HFF-Myc (cell line): ENCODE data around the gene STOX1.
"Not testable (repeated sequence)": the region's sequence is repeated elsewhere in the genome, so short reads cannot be mapped to it uniquely, and the experiment has no call there.

Source experiments
- DNase-seq: peaks from one replicate; pipeline ENCODE4 v3.0.0-alpha.2; 2011; ENCODE audit warnings: low read depth; ENCODE audit errors: extremely low read depth
- H3K4me3 ChIP-seq: replicated peaks from 2 replicates; pipeline ENCODE4 v1.5.1; 2011; ENCODE audit warnings: low read depth, mild to moderate bottlenecking, control low read depth, low read length
- TF ChIP-seq, protein P1 (sequence below): IDR thresholded peaks from 2 replicates; pipeline ENCODE4 v1.5.1; 2012; ENCODE audit warnings: mild to moderate bottlenecking, low read depth, low read length, control low read depth; ENCODE audit errors: missing control alignments

Gene STOX1

GRCh38 chr10:68857005-68857404 lies 29.7 kb downstream of the STOX1 start:
- TF ChIP-seq, protein P1, sequence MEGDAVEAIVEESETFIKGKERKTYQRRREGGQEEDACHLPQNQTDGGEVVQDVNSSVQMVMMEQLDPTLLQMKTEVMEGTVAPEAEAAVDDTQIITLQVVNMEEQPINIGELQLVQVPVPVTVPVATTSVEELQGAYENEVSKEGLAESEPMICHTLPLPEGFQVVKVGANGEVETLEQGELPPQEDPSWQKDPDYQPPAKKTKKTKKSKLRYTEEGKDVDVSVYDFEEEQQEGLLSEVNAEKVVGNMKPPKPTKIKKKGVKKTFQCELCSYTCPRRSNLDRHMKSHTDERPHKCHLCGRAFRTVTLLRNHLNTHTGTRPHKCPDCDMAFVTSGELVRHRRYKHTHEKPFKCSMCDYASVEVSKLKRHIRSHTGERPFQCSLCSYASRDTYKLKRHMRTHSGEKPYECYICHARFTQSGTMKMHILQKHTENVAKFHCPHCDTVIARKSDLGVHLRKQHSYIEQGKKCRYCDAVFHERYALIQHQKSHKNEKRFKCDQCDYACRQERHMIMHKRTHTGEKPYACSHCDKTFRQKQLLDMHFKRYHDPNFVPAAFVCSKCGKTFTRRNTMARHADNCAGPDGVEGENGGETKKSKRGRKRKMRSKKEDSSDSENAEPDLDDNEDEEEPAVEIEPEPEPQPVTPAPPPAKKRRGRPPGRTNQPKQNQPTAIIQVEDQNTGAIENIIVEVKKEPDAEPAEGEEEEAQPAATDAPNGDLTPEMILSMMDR: no peak
- DNase-seq: no peak
- H3K4me3 ChIP-seq: no peak overlapping the region

DNA sequence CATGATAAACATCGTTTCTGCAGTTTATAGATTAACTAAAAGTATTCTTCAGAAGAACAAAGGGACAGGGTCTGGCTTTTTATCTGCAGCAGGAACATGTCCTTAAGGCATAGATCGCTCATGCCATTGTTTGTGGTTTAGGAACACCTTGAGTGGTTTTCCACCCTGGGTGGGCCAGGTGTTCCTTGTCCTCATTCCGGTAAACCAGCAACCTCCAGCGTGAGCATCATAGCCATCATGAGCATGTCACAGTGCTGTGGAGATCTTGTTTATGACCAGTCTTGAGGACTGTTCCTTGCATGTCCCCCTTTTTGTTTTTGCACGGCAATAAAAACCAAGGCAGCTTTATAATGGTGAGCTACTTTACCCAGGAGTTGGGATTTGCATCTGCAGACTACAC lies 33.9 kb downstream of the STOX1 start:
- TF ChIP-seq, protein P1: no peak
- no peak for DNase-seq
- H3K4me3 ChIP-seq: no peak overlapping the region

GRCh38 chr10:68864611-68865010 lies 37.3 kb downstream of the STOX1 start:
- no peak overlapping the region for H3K4me3 ChIP-seq
- TF ChIP-seq, protein P1: no peak
- DNase-seq: no peak

- not testable (repeated sequence) for DNase-seq, H3K4me3 ChIP-seq
Measured at GRCh38 chr10:68868173-68868572, 40.8 kb downstream of the STOX1 start.

DNA sequence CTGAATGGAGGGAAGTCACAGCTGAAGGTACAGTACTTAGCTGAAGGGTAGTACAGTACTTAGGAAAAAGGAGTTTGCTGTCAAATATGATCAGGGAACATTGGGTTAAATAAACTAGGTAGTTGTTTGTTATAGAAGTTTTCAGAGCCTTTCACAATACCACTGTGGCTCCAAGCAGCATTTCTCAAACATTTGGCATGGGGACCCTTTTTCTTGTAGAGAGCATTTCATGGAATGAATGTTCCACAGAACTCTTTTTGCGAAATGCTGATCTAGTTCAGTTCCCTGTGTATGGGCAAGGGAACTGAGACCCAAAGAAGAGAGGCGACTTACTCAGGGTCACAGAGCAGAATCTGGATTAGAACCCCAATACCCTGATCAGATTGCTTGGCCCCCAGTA lies 42.3 kb downstream of the STOX1 start:
- no peak overlapping the region for H3K4me3 ChIP-seq
- TF ChIP-seq, protein P1: no peak
- DNase-seq: no peak

GRCh38 chr10:68870061-68870460 lies 42.7 kb downstream of the STOX1 start:
- no peak for DNase-seq
- H3K4me3 ChIP-seq: no peak overlapping the region
- TF ChIP-seq, protein P1: no peak

DNA sequence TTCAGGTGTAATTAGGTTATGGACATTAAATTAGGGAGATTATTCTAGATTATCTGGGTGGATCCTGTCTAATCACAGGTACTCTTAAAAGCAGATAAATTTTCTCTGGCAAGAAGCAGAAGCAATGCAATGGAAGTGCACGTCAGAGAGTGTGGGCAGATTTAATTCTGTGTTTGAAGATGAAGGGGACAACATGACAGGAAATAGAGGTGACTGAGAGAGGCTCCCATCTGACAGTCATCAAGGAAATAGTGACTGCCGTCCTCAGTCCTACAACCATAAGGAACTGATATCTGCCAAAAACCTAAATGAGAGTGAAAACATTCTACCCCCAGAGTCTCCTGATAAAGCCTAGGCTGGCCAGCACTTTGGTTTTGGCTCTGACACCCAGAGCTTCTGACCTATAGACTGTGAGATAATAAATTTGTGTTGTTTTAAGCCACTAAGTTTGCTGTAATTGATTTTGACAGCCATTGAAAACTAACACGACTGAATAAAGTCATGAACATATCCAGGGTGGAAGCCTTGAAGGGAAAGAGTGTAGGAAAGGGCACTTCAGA lies 43.3 kb downstream of the STOX1 start:
- DNase-seq: no peak
- TF ChIP-seq, protein P1: no peak
- H3K4me3 ChIP-seq: no peak overlapping the region
